HCT116 (cell line): ENCODE measurements around the gene GABBR2. TPM values are rescaled to one million over a fixed set of nuclear protein-coding genes. Genes with fewer than 3 reads are reported as not detected.

Experiments used
- ATAC-seq: fragments of 200-7000 bp; cut with Tn5 transposase; 2 replicates; pipeline ENCODE4 v1.9.1; 2020; ENCODE audit warnings: mild to moderate bottlenecking, moderate library complexity
- BruUV-seq: library from RNA; stranded (reverse); fragments of 400-500 nt; replicated peaks from 2 replicates; lab custom pipeline; 2021; lab: Mats Ljungman, UMichigan
- CTCF ChIA-PET: fragments of 300-600 bp; sonication (Branson Sonifier 250); formaldehyde crosslinking; loops from one replicate; lab custom pipeline; 2021; ENCODE audit warnings: antibody characterized with exemption; lab: Charles Lee
- POLR2A ChIA-PET: fragments of 300-600, 350-600 bp; sonication (Branson Sonifier 250); formaldehyde crosslinking; loops from one replicate; lab custom pipeline; 2021; ENCODE audit warnings: antibody characterized with exemption; lab: Charles Lee
- RAD21 ChIA-PET, 2 experiments: fragments of 300-600 bp; sonication (Branson Sonifier 250); formaldehyde crosslinking; loops; one replicate each; lab custom pipeline; 2023; ENCODE audit warnings: low total read pairs in 2 of 2; ENCODE audit not compliant: uncharacterized antibody in 2 of 2, unreplicated experiment in 2 of 2, low non-redundant PET in 1 of 2; lab: Charles Lee
- DNase-seq: peaks from one replicate; pipeline ENCODE4 v3.0.0-alpha.2; 2010; ENCODE audit warnings: low read depth, low spot score
- H2AFZ ChIP-seq: fragments of 200-600 bp; shearing (Covaris generic), sonication (generic); 2 replicates; pipeline ENCODE4 v1.6.1; 2017; ENCODE audit warnings: low read depth, mixed run types, mixed read lengths, antibody characterized with exemption, low read length; ENCODE audit not compliant: poor library complexity, severe bottlenecking
- H3K27ac ChIP-seq: 2 replicates; pipeline ENCODE4 v1.5.1; 2012; ENCODE audit warnings: low read depth, low read length
- H3K27me3 ChIP-seq: fragments of 200-600 bp; sonication (generic); 2 replicates; pipeline ENCODE4 v1.6.1; 2016; ENCODE audit warnings: mixed run types, low read length, mixed read lengths; ENCODE audit not compliant: insufficient read depth
- H3K36me3 ChIP-seq, 2 experiments: fragments of 200-500 bp in 1 of 2; fragments of 200-600 bp in 1 of 2; sonication (Bioruptor generic) in 1 of 2; sonication (generic) in 1 of 2; 2 replicates each; pipeline versions ENCODE4 v1.5.1 to v1.6.1; 2014 to 2016; ENCODE audit warnings: low read length in 2 of 2, inconsistent platforms in 1 of 2, mixed read lengths in 1 of 2, mixed run types in 1 of 2; ENCODE audit not compliant: insufficient read depth in 2 of 2, control insufficient read depth in 1 of 2
- H3K4me1 ChIP-seq, 2 experiments: fragments of 200-600 bp in 1 of 2; sonication (generic) in 1 of 2; 2 replicates each; pipeline versions ENCODE4 v1.5.1 to v1.6.1; 2012 to 2017; ENCODE audit warnings: low read length in 2 of 2, inconsistent platforms in 1 of 2, mild to moderate bottlenecking in 1 of 2, mixed read lengths in 1 of 2, mixed run types in 1 of 2, moderate library complexity in 1 of 2; ENCODE audit not compliant: insufficient read depth in 2 of 2, control insufficient read depth in 1 of 2
- H3K4me2 ChIP-seq: fragments of 200-600 bp; sonication (generic); 2 replicates; pipeline ENCODE4 v1.6.1; 2017; ENCODE audit warnings: mixed run types, low read length, mixed read lengths
- H3K4me3 ChIP-seq, 2 experiments: fragments of 200-600 bp in 1 of 2; sonication (generic) in 1 of 2; replicated peaks in 1 of 2; 2 replicates each; pipeline ENCODE4 v1.5.1; 2011 to 2016; ENCODE audit warnings: low read length in 2 of 2, control low read depth in 1 of 2, low read depth in 1 of 2, mild to moderate bottlenecking in 1 of 2, mixed read lengths in 1 of 2, mixed run types in 1 of 2
- H3K79me2 ChIP-seq: fragments of 200-600 bp; sonication (generic); 2 replicates; pipeline ENCODE4 v1.6.1; 2017; ENCODE audit warnings: mild to moderate bottlenecking, mixed run types, low read length, moderate library complexity, mixed read lengths; ENCODE audit not compliant: insufficient read depth
- H3K9ac ChIP-seq: fragments of 200-600 bp; sonication (generic); 2 replicates; pipeline ENCODE4 v1.6.1; 2016; ENCODE audit warnings: low read length, mixed read lengths
- H3K9me2 ChIP-seq: fragments of 200-600 bp; sonication (generic), shearing (Covaris generic); 2 replicates; pipeline ENCODE4 v1.6.1; 2017; ENCODE audit warnings: mixed run types, mild to moderate bottlenecking, moderate library complexity; ENCODE audit not compliant: insufficient read depth
- H3K9me3 ChIP-seq, 2 experiments: fragments of 200-500 bp in 1 of 2; fragments of 200-600 bp in 1 of 2; sonication (Bioruptor generic) in 1 of 2; sonication (generic) in 1 of 2; 2 replicates each; pipeline ENCODE4 v1.6.1; 2014 to 2017; ENCODE audit warnings: low read length in 2 of 2, mixed read lengths in 2 of 2, inconsistent platforms in 1 of 2, low read depth in 1 of 2, mild to moderate bottlenecking in 1 of 2, mixed run types in 1 of 2, moderate library complexity in 1 of 2; ENCODE audit not compliant: control insufficient read depth in 1 of 2, insufficient read depth in 1 of 2
- H4K20me1 ChIP-seq: fragments of 200-600 bp; sonication (generic), shearing (Covaris generic); 2 replicates; pipeline ENCODE4 v1.6.1; 2017; ENCODE audit warnings: mixed run types, mild to moderate bottlenecking, moderate library complexity; ENCODE audit not compliant: insufficient read depth
- CBX3 ChIP-seq: IDR thresholded peaks from 2 replicates; pipeline ENCODE4 v1.6.1; 2012; ENCODE audit warnings: low read depth
- CEBPB ChIP-seq: IDR thresholded peaks from 2 replicates; pipeline ENCODE4 v1.6.1; 2012; ENCODE audit warnings: low read depth
- ELF1 ChIP-seq: IDR thresholded peaks from 2 replicates; pipeline ENCODE4 v1.6.1; 2012; ENCODE audit warnings: low read depth, borderline replicate concordance
- EZH2 ChIP-seq: fragments of 200-600 bp; sonication (generic); IDR thresholded peaks from 2 replicates; pipeline ENCODE4 v1.6.1; 2017; ENCODE audit warnings: antibody characterized with exemption, mixed run types
- EZH2phosphoT487 ChIP-seq: fragments of 200-600 bp; IDR thresholded peaks from 2 replicates; pipeline ENCODE4 v1.6.1; 2018; ENCODE audit warnings: antibody characterized with exemption, borderline replicate concordance
- FOSL1 ChIP-seq: IDR thresholded peaks from 2 replicates; pipeline ENCODE4 v1.6.1; 2012; ENCODE audit warnings: low read depth
- JUND ChIP-seq: IDR thresholded peaks from 2 replicates; pipeline ENCODE4 v1.6.1; 2012
- MAX ChIP-seq: IDR thresholded peaks from 2 replicates; pipeline ENCODE4 v1.6.1; 2012
- POLR2AphosphoS5 ChIP-seq: IDR thresholded peaks from 2 replicates; pipeline ENCODE4 v1.6.1; 2011; ENCODE audit warnings: mild to moderate bottlenecking, low read depth, low read length, moderate library complexity
- RAD21 ChIP-seq: IDR thresholded peaks from 2 replicates; pipeline ENCODE4 v1.6.1; 2012; ENCODE audit warnings: low read depth, mild to moderate bottlenecking
- REST ChIP-seq: IDR thresholded peaks from 2 replicates; pipeline ENCODE4 v1.6.1; 2012; ENCODE audit warnings: low read depth
- SP1 ChIP-seq: IDR thresholded peaks from 2 replicates; pipeline ENCODE4 v1.6.1; 2012; ENCODE audit warnings: low read depth
- TCF7L2 ChIP-seq: IDR thresholded peaks from 2 replicates; pipeline ENCODE4 v1.7.0; 2011; ENCODE audit warnings: borderline replicate concordance, inconsistent platforms; ENCODE audit not compliant: insufficient read depth, insufficient read length; ENCODE audit errors: extremely low read depth
- YY1 ChIP-seq: IDR thresholded peaks from 2 replicates; pipeline ENCODE4 v1.6.1; 2011; ENCODE audit warnings: low read length, low read depth, moderate library complexity, mild to moderate bottlenecking; ENCODE audit not compliant: insufficient replicate concordance; ENCODE audit errors: extremely low read depth
- ZFX ChIP-seq: fragments of 450-650 bp; IDR thresholded peaks from 2 replicates; pipeline ENCODE4 v1.6.1; 2017
- ZNF274 ChIP-seq: fragments of 200-500 bp; sonication (Bioruptor generic); IDR thresholded peaks from 2 replicates; pipeline ENCODE4 v1.6.1; 2014; ENCODE audit warnings: mild to moderate bottlenecking, low read depth, low read length, inconsistent platforms
- intact Hi-C: fragments of 100-400 bp; cut with micrococcal nuclease; formaldehyde crosslinking; loops from 2 replicates; pipeline ENCODE4 v1.10.0; 2022
- total RNA-seq: library from RNA; stranded (reverse); gene quantifications from one replicate; pipeline ENCODE4 v1.2.1, GENCODE V29; 2021; ENCODE audit not compliant: unreplicated experiment
- TF ChIP-seq, protein P1 (sequence below), 3 experiments: fragments of 200-600 bp in 1 of 3; sonication (generic) in 1 of 3; IDR thresholded peaks in 2 of 3; conservative IDR thresholded peaks in 1 of 3; 2 replicates each; pipeline ENCODE4 v1.5.1; 2012 to 2017; ENCODE audit warnings: low read depth in 2 of 3, low read length in 2 of 3, antibody characterized with exemption in 1 of 3, borderline replicate concordance in 1 of 3, control low read depth in 1 of 3, mild to moderate bottlenecking in 1 of 3, mixed read lengths in 1 of 3, mixed run types in 1 of 3, moderate library complexity in 1 of 3; ENCODE audit not compliant: insufficient read depth in 1 of 3

Gene GABBR2
- total RNA-seq, 1 experiment from 2014 or later: 0.15 TPM

DNA sequence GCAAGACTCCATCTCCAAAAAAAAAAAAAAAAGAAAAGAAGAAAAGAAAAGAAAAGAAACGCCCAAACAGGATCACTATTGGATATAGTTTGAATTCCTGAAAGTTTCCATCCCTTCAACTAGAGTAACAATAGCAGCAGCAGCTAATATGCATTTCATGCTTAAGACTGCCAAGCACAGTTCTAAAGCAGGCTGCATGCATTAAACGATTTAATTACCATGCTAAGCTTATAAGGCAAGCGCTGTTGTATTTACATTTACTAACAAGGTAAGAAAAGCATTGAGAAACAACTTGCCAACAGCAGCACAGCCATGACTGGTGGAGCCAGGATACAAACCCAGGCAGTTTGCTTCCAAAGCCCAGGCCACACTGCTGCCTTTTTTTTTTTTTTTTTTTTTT, 466.3 kb downstream of the GABBR2 start:
- TF ChIP-seq ZNF274: no peak
- no peak for TF ChIP-seq CBX3
- TF ChIP-seq ZFX: no peak
- no peak for TF ChIP-seq EZH2phosphoT487
- TF ChIP-seq YY1: no peak
- TF ChIP-seq JUND: no peak
- no peak for TF ChIP-seq FOSL1
- no peak for TF ChIP-seq REST
- TF ChIP-seq, protein P1, sequence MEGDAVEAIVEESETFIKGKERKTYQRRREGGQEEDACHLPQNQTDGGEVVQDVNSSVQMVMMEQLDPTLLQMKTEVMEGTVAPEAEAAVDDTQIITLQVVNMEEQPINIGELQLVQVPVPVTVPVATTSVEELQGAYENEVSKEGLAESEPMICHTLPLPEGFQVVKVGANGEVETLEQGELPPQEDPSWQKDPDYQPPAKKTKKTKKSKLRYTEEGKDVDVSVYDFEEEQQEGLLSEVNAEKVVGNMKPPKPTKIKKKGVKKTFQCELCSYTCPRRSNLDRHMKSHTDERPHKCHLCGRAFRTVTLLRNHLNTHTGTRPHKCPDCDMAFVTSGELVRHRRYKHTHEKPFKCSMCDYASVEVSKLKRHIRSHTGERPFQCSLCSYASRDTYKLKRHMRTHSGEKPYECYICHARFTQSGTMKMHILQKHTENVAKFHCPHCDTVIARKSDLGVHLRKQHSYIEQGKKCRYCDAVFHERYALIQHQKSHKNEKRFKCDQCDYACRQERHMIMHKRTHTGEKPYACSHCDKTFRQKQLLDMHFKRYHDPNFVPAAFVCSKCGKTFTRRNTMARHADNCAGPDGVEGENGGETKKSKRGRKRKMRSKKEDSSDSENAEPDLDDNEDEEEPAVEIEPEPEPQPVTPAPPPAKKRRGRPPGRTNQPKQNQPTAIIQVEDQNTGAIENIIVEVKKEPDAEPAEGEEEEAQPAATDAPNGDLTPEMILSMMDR (IDR thresholded peaks at IDR 0.05 in 2 of 3, conservative IDR thresholded peaks at IDR 0.05 in 1 of 3; ENCODE audit: borderline replicate concordance in 1 of 3, insufficient read depth in 1 of 3, low read depth in 2 of 3, low read length in 2 of 3): no peak
- TF ChIP-seq ELF1: no peak
- no peak for TF ChIP-seq SP1
- TF ChIP-seq RAD21: no peak
- no peak for TF ChIP-seq TCF7L2
- TF ChIP-seq POLR2AphosphoS5: no peak
- TF ChIP-seq MAX: no peak
- no peak for TF ChIP-seq EZH2
- TF ChIP-seq CEBPB: no peak

More for the DNA sequence above, 466.3 kb downstream of the GABBR2 start:
- Histone ChIP-seq H3K27ac (no peak overlapping the region), H3K27me3 (no peaks in the 10 kb centered on the region), H3K9me2 (no peaks in the 10 kb centered on the region), H3K4me1 (peaks cover 10 to 13% of the 10 kb centered on the region in 2 experiments; a peak in 2 of 4 replicates), H3K9me3 (no peaks in the 10 kb centered on the region), H3K79me2 (no peaks in the 10 kb centered on the region), H3K4me2 (no peak overlapping the region), H2AFZ (no peak overlapping the region), H3K9ac (no peak overlapping the region), H4K20me1 (no peaks in the 10 kb centered on the region), H3K4me3 (no peak overlapping the region), H3K36me3 (peaks cover 0 to 2% of the 10 kb centered on the region in 2 experiments; a peak in 1 of 4 replicates)
- DNase-seq: no peak
- BruUV-seq: no TSS peak
- ChIA-PET RAD21 (no interaction called here), CTCF (interaction anchor here (1.0 to 1.1 kb wide), 2 partner anchors 13 kb away, joined by 3 to 4 read pairs; partner anchors contain the start of gene TBC1D2), POLR2A (interaction anchor here (1.3 kb wide), 1 partner anchor 123 kb away, joined by 3 read pairs; the partner anchor contains the start of gene TRIM14)
- ATAC-seq: no peak
- intact Hi-C loops: no loop called here
